Measurements from ENCODE around the gene ATP8B4.

- TF ChIP-seq CTCF (conservative IDR thresholded peaks at IDR 0.05; ENCODE audit: low read depth, low read length) (no peak), EZH2 (IDR thresholded peaks at IDR 0.05; ENCODE audit: low read length, unreplicated experiment) (no peak)
Measured at GRCh38 chr15:50120729-50121128, 1.7 kb upstream of the ATP8B4 start.

Data from PC-3 (cell line).